ENCODE results near the gene PDGFA.

DNA sequence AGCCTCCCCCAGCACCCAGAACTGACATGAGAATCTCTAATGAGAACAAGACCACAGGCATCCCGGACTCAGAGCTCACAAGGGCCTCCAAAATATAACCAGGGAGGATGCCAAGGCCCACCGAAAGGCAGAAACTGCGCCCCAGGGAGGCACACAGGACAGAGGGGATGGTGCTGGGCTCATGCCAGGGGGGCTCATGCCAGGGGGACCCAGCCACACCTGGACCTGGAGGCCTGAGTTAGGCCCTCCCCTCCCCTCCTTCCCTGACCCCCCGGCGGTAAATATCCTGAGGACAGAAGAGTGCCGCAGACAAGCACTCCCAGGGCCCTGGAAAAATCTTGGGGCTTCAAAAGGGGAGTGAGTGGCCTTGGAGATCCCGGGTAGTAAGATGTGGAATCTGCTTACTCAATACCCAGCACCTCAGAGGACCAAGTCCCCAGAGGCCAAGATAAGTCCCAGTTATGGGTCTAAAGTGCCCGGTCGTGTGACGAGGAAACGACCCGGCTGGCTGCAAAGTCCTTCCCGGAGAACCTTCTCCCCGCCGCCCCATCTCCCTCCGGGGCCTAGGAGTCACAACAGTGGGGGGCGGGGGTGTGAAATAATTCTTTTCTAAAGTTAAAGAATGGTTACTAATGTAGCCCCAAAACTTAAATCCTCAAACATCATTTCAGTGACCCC, 11.9 kb downstream of the PDGFA start:
- TF ChIP-seq, protein P1, sequence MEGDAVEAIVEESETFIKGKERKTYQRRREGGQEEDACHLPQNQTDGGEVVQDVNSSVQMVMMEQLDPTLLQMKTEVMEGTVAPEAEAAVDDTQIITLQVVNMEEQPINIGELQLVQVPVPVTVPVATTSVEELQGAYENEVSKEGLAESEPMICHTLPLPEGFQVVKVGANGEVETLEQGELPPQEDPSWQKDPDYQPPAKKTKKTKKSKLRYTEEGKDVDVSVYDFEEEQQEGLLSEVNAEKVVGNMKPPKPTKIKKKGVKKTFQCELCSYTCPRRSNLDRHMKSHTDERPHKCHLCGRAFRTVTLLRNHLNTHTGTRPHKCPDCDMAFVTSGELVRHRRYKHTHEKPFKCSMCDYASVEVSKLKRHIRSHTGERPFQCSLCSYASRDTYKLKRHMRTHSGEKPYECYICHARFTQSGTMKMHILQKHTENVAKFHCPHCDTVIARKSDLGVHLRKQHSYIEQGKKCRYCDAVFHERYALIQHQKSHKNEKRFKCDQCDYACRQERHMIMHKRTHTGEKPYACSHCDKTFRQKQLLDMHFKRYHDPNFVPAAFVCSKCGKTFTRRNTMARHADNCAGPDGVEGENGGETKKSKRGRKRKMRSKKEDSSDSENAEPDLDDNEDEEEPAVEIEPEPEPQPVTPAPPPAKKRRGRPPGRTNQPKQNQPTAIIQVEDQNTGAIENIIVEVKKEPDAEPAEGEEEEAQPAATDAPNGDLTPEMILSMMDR (IDR thresholded peaks at IDR 0.05): no peak
- TF ChIP-seq POLR2A (IDR thresholded peaks at IDR 0.05): no peak
